HCT116 (cell line): ENCODE measurements around the gene RILPL1.

Experiments used
- CTCF ChIP-seq, 3 experiments: fragments of 200-600 bp in 1 of 3; sonication (generic) in 1 of 3; IDR thresholded peaks in 2 of 3; conservative IDR thresholded peaks in 1 of 3; 2 replicates each; pipeline ENCODE4 v1.5.1; 2012 to 2017; ENCODE audit warnings: low read depth in 2 of 3, low read length in 2 of 3, antibody characterized with exemption in 1 of 3, borderline replicate concordance in 1 of 3, control low read depth in 1 of 3, mild to moderate bottlenecking in 1 of 3, mixed read lengths in 1 of 3, mixed run types in 1 of 3, moderate library complexity in 1 of 3; ENCODE audit not compliant: insufficient read depth in 1 of 3
- ELF1 ChIP-seq: IDR thresholded peaks from 2 replicates; pipeline ENCODE4 v1.6.1; 2012; ENCODE audit warnings: low read depth, borderline replicate concordance
- EZH2 ChIP-seq: fragments of 200-600 bp; sonication (generic); IDR thresholded peaks from 2 replicates; pipeline ENCODE4 v1.6.1; 2017; ENCODE audit warnings: antibody characterized with exemption, mixed run types
- JUND ChIP-seq: IDR thresholded peaks from 2 replicates; pipeline ENCODE4 v1.6.1; 2012
- MAX ChIP-seq: IDR thresholded peaks from 2 replicates; pipeline ENCODE4 v1.6.1; 2012
- POLR2A ChIP-seq: IDR thresholded peaks from 2 replicates; pipeline ENCODE4 v1.7.0; 2011; ENCODE audit warnings: borderline replicate concordance; ENCODE audit not compliant: insufficient read depth, insufficient read length; ENCODE audit errors: extremely low read depth
- POLR2AphosphoS5 ChIP-seq: IDR thresholded peaks from 2 replicates; pipeline ENCODE4 v1.6.1; 2011; ENCODE audit warnings: mild to moderate bottlenecking, low read depth, low read length, moderate library complexity
- RAD21 ChIP-seq: IDR thresholded peaks from 2 replicates; pipeline ENCODE4 v1.6.1; 2012; ENCODE audit warnings: low read depth, mild to moderate bottlenecking
- REST ChIP-seq: IDR thresholded peaks from 2 replicates; pipeline ENCODE4 v1.6.1; 2012; ENCODE audit warnings: low read depth
- TCF7L2 ChIP-seq: IDR thresholded peaks from 2 replicates; pipeline ENCODE4 v1.7.0; 2011; ENCODE audit warnings: borderline replicate concordance, inconsistent platforms; ENCODE audit not compliant: insufficient read depth, insufficient read length; ENCODE audit errors: extremely low read depth
- YY1 ChIP-seq: IDR thresholded peaks from 2 replicates; pipeline ENCODE4 v1.6.1; 2011; ENCODE audit warnings: low read length, low read depth, moderate library complexity, mild to moderate bottlenecking; ENCODE audit not compliant: insufficient replicate concordance; ENCODE audit errors: extremely low read depth

GRCh38 chr12:123479442-123480180 lies 53.9 kb downstream of the RILPL1 start:
- no peak for TF ChIP-seq REST
- TF ChIP-seq CTCF (IDR thresholded peaks at IDR 0.05 in 2 of 3, conservative IDR thresholded peaks at IDR 0.05 in 1 of 3; ENCODE audit: borderline replicate concordance in 1 of 3, insufficient read depth in 1 of 3, low read depth in 2 of 3, low read length in 2 of 3): no peak
- no peak for TF ChIP-seq MAX
- TF ChIP-seq JUND: no peak
- no peak for TF ChIP-seq POLR2A
- no peak for TF ChIP-seq EZH2
- no peak for TF ChIP-seq POLR2AphosphoS5
- no peak for TF ChIP-seq ELF1
- no peak for TF ChIP-seq RAD21
- no peak for TF ChIP-seq TCF7L2
- TF ChIP-seq YY1: no peak
